HG03469 (cell line): ENCODE data around the gene CLEC2D.
"Not testable (repeated sequence)": the region's sequence is repeated elsewhere in the genome, so short reads cannot be mapped to it uniquely, and the experiment has no call there.

Experiments used
- ATAC-seq: cut with Tn5 transposase; IDR thresholded peaks from one replicate; pipeline ENCODE4 v1.9.1; 2021; ENCODE audit warnings: mild to moderate bottlenecking, moderate library complexity, moderate number of reproducible peaks; ENCODE audit not compliant: unreplicated experiment

Gene CLEC2D

DNA sequence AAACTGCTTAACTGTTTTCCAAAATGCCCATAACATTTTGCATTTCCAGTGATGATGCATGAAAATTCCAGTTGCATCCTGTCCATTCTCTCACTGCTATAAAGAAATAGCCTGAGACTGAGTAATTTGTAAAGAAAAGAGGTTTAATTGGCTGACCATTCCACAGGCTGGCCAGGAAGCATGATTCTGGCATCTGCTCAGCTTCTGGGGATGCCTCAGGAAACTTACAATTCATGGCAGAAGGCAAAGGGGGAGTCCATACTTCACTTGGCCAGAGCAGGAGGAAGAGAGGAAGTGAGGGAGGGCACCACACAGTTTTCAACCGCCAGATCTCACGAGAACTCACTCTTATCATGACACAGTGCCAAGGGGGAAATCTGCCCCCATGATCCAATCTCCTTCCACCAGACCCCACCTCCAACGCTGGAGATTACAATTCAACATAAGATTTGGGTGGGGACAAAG is 18.2 kb upstream of the CLEC2D start:
- ATAC-seq: no peak

DNA sequence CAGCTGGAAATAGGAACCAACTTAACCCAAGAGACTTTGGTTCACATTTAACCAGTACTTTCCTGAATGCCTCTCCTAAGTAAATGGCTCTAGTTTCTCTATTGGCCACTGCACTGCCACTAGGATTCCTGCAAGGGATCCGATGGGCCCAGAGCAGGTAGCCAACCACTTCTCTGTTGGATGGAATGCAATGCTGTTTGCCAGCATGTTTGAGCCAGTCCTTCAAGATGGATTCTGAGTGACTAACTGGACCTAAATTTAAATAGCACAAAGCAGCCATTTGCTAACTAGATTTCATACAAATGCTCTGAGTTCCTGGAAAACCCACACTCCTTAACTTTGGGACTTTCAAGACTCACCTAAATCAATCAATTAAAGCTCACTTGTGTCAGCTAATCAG is 9.5 kb upstream of the CLEC2D start:
- no peak for ATAC-seq

DNA sequence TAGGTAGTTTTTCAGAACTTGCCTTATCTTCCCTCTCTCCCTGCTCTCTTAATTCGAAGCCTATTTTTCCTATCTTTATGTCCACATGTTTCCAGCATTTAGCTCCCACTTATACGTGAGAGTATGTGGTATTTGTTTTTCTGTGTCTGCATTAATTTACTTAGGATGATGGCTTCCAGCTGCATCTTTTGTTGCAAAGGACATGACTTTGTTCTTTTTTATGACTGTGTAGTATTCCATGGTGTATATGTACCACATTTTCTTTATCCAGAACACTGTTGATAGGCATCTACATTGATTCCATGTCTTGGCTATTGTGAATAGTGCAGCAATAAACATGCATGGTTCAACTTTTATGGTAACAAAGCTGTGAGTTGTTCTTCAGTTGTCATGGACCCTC is 7.8 kb upstream of the CLEC2D start:
- no peak for ATAC-seq

DNA sequence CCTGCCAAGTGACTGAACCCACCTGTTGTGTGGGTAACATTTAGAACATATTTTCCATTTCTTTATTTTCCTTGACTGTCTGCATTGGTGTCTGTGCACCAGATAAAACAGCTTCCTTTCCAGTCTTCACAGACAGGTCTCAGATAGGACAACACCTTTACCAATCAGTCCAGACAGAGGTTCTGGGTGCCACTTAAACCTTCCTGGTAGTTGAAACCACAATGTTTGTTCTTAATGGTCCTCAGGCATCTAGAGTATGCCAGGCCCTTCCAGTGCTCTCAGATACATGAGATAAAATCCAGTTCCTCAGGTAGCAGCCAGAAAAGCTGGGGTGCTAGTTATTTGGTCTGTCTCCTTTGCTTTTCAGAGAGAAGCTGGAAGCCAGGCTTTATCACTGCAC is 7.0 kb upstream of the CLEC2D start:
- no peak for ATAC-seq

DNA sequence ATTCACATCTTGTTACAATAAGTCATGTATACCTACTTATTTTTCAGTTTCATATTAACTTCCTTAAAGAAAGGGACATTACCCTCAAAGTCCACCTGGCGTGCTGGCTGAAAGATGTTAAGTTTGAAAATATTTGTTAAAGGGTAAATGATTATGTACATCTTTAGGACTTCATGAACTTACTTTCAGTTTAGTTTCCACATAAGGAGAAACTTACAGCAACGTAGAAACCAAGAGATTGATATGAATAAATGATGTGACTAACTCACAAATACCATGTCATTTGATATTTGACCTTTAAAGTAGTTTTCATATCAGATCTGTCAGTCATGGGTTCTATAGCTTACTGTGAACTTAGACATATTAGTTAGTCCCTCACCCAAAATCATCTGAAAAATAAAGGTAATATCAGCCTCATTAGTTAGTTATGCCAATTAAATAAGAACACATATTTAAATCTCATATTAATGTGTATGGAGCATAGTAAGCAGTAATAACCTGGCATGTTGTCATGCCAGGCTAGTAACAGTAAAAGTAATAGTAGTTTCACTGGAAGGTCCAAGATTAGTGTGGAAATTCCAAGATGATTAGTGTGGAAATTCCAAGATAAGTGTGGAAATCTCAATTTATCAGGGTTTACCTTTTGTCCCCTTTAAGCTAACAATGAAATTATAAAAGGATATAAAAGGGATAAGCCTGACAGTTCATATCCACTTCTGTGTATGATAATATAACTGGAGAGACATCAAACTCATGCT is 1.9 kb upstream of the CLEC2D start:
- ATAC-seq: no peak

DNA sequence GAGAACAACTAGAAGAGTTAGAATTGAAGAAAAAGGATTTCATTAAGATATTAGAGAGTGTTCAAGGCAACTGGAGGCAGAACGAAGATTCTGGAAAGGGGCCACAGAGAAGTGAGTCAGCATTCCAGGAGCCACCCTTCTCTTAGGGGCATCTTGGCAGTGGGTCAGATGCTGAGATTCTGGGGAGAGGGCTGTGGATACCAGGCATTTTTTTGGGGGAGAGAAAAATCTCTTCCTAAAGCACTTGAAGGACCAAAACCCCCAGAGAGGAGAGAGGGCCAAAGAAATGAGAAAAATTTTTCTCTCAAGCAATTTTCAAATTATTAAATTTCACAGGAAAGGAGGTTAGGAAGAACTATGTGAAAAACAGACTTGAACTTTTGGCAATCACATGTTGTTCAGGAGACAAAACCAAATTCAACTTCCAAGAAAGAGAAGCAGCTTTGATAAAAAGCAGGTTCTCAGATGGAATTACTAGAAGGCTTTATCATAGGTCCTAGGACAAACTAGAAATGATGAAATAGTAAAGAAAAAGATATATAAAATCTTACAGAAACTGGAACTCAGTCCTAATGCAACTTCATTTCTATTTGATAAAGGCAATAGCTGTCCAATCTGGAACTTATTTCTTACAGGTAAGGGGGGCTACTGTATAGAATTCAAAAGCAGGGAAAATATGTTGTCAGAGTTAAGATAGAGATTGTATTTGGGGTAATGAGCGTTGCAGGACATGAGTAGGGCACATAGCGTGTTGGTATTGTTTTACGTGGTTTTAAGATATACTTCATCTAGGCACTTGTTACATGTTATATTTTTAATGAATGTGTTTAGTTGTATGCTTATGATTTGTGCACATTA is 1.1 kb upstream of the CLEC2D start:
- ATAC-seq: no peak

DNA sequence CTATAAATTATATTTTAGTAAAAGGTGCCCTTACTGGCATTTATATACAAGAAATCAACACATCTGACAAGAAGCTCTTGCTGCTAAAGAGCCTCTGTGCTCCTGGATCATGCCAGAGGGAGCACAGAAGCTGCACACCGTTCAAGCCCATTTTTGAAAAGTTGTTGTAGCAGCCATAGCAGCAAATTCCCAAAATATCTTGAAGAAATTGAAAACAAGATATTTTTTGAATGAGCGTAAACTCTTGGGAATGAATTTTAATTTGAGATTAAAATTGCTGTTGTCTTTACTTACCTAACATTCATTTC is 540 bp upstream of the CLEC2D start:
- ATAC-seq: no peak

DNA sequence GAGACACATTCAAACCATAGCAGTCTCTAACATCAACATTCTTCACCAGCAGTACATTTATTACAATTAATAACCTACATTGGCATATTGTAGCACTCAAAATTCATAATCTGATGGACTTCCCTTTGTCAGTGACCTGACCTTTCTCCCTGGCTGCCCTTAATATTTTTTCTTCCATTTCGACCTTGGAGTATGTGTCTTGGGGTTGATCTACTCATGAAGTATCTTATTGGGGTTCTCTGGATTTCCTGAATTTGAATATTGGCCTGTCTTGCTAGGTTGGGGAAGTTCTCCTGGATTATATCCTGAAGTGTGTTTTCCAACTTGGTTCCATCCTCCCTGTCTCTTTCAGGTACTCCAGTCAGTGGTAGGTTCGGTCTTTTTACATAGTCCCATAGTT is 2.8 kb downstream of the CLEC2D start:
- ATAC-seq: not testable (repeated sequence)

DNA sequence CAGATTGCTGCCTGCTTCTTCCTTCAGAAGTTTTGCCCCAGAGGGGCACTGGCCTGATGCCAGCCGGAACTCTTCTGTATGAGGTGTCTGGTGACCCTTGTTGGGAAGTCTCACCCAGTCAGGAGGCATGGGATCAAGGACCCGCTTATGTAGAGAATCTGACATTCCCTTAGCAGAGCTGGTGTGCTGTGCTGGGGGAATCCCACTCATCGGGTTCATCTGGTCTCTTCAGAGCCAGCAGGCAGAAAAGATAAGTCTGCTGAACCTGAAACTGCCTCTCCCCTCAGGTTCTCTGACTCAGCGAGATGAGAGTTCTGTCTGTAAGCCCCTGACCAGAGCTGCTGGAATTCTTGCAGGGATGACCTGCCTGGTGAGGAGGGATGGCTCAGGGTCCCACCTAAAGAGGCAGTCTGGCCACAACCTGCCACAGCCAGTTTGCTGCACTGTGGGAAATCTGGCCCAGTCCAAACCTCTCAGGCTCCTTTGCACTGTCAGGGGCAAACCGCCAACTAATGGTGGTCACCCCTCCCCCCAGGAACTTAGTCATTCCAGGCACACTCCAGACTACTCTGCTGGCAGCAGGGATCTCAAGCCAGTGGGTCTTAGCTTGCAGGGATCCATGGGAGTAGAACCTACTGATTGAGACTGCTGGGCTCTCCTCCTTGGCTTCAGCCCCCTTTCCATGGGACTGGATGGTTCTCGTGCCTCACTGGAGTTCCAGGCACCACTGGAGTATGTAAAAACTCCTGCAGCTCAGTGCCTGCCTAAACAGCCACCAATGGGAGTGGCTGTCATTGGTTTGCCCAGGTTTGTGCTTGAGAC is 4.1 kb downstream of the CLEC2D start:
- ATAC-seq: no peak

DNA sequence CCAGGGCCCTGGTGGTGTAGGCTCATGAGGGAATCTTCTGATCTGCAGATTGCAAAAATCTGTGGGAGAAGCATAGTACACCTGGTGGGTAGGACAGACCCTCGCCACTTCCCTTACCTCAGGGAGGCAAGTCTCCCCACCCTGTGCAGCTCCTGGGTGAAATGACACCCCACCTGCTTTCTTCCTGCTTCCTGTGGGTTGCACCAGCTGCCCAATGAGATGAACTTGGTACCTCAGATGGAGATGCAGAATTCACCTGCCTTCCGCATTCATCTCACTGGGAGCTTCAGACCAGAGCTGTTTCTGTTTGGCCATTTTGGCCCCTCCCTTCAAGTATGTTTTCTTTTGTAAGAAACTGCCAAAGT is 4.7 kb downstream of the CLEC2D start:
- ATAC-seq: no peak

DNA sequence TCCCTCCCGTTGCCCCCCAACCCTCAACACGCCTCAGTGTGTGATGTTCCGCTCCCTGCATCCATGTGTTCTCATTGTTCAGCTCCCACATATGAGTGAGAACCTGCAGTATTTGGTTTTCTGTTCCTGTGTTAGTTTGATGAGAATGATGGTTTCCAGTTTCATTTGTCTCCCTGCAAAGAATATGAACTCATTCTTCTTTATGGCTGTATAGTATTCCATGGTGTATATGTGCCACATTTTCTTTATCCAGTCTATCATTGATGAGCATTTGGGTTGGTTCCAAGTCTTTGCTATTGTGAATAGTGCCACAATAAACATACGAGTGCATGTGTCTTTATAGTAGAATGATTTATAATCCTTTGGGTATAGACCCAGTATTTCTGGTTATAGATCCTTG is 13.0 kb downstream of the CLEC2D start:
- ATAC-seq: not testable (repeated sequence)

DNA sequence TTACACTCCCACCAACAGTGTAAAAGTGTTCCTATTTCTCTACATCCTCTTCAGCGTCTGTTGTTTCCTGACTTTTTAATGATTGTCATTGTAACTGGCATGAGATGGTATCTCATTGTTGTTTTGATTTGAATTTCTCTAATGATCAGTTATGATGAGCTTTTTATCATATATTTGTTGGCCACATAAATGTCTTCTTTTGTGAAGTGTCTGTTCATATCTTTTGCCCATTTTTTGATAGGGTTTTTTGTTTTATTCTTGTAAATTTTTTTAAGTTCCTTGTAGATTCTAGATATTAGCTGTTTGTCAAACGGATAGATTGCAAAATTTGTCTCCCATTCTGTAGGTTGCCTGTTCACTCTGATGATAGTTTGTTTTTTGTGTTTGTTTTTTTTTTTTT is 13.4 kb downstream of the CLEC2D start:
- not testable (repeated sequence) for ATAC-seq

DNA sequence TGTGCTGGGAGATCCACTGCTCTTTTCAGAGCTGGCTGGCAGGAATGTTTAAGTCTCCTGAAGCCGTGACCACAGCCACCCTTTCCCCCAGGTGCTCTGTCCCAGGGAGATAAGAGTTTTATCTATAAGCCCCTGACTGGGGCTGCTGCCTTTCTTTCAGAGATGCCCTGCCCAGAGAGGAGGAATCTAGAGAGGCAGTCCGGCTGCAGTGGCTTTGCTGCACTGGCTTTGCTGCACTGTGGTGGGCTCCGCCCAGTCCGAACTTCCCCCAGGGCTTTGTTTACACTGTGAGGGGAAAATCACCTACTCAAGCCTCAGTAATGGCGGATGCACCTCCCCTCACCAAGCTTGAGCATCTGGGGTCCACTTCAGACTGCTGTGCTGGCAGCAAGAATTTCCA is 15.9 kb downstream of the CLEC2D start:
- not testable (repeated sequence) for ATAC-seq

DNA sequence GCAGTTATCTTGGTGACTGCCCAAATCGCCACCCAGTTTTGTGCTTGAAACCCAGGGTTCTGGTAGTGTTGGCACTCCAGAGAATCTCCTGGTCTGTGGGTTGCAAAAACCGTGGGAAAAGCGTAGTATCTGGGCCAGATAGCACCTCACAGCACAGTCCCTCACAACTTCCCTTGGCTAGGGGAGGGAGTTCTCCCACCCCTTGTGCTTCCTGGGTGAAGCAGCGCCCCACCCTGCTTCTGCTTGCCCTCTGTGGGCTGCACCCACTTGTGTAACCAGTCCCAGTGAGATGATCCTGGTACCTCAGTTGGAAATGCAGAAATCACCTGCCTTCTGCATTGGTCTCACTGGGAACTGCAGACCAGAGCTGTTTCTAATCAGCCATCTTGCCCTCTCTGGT is 16.4 kb downstream of the CLEC2D start:
- no peak for ATAC-seq

DNA sequence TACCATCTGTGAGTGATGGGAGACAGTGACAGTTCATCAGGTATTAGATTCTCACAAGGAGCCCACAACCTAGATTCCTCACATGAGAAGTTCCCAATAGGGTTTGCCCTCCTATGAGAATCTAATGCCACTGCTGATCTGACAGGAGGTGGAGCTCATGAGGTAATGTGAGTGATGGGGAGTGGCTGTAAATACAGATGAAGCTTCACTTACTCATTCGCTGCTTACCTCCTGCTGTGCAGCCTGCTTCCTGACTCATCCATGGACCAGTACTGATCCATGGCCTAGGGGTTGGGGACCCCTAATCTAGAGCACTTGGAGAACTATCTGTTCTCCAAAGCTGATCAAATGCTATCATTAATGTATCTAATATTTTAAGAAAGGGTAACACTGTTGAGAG is 17.7 kb downstream of the CLEC2D start:
- no peak for ATAC-seq

DNA sequence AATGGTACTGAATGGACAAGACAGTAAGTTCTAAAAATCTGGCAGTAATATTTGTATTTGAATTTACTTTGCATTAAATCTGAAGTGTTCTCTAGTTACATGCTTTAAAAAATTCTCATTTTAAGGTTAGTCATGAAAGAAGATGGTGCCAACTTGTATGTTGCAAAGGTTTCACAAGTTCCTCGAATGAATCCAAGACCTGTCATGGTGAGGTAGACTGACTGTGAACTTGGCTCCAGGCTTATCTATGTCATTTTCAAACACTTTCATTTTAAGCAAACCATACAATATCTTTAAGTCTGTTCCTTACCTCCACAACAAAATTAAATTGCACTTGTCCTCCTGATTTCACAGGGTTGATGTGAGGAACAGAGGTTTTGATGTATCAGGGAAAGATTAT is 23.4 kb downstream of the CLEC2D start:
- no peak for ATAC-seq

DNA sequence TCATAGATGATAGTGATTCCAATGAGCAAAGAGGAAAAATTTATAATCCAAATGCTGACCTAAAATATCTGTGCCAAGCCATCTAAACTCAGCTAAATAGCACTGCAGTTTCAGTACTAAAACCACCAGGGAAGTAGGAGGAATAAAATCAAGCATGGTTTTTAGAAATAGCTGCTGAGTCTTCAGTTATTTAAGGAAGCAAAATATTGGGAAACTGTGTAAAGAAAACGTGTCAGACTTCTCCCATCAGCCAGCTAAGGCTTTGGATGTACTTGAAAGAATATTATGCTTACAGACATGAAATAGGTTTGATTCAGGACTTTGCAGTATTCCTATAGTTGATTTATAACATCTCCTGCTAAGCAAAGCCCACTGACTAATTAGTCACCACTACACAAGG is 24.7 kb downstream of the CLEC2D start:
- no peak for ATAC-seq

DNA sequence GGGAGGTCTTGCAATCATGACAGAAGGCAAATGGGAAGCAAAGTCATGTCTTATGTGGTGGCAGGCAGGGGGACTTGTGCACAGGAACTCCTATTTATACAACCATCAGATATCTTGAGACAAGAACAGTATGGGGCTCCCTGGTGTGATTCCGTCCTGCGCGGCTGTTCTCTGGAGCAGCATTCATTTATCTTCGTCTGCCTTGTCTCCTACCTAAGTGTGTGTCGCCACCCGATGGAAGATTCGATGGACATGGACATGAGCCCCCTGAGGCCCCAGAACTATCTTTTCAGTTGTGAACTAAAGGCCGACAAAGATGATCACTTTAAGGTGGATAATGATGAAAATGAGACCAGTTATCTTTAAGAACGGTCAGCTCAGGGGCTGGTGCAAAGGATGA is 25.6 kb downstream of the CLEC2D start:
- not testable (repeated sequence) for ATAC-seq

DNA sequence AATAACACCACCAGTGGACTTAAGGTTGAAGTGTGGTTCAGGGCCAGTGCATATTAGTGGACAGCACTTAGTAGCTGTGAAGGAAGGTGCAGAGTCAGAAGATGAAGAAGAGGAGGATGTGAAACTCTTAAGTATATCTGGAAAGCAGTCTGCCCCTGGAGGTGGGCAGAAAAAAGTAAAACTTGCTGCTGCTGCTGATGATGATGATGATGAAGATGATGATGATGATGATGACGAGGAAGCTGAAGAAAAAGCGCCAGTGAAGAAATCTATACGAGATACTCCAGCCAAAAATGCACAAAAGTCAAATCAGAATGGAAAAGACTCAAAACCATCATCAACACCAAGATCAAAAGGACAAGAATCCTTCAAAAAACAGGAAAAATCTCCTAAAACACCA is 26.1 kb downstream of the CLEC2D start:
- not testable (repeated sequence) for ATAC-seq

DNA sequence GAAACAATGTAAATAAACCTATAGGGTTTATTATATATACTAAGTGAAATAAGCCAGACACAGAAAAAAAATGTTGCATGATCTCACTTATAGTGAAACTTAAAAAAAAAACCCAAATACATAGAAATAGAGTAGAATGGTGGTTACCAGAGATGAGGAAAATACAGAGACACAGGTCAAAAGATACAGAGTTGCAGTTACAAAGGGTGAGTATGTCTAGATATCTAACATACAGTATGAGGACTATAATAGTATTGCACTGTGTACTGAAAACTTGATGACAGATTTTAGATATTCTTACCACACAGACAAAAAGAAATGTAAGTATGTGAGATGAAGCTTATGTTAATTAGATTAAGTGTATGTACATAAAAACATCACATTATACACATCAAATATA is 28.1 kb downstream of the CLEC2D start:
- no peak for ATAC-seq

DNA sequence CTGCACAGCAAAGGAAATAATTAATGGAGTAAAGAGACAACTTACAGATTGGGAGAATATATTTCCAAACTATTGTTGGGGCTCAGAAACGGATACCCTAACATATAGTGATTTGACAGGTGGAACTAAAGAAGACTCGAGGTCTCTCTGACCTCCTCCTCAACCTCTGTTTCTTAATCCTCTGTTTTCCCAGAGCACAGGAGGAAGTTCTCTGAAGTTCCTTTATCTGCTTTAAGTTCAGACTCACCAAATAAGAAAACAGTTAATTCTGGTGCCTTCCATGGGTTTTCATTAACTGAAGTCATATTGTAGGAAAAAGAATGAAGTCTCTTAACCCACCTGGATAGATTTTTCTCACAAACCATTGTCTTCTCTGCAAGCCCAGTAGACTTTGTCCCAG is 29.2 kb downstream of the CLEC2D start:
- no peak for ATAC-seq
